WTC11 (cell line): ENCODE measurements around the gene USP10. TPM values are rescaled to one million over a fixed set of nuclear protein-coding genes. Genes with fewer than 3 reads are reported as not detected.

Experiments
- ATAC-seq: fragments of 200-7000 bp; cut with Tn5 transposase; 2 replicates; pipeline ENCODE4 v1.10.0; 2021; ENCODE audit warnings: mild to moderate bottlenecking, moderate library complexity
- CTCF ChIA-PET: fragments of 300-600 bp; sonication (Branson Sonifier 250); formaldehyde crosslinking; loops from one replicate; lab custom pipeline; 2021; ENCODE audit warnings: antibody characterized with exemption; lab: Charles Lee
- POLR2A ChIA-PET: fragments of 350-600 bp; sonication (Branson Sonifier 250); formaldehyde crosslinking; loops from one replicate; lab custom pipeline; 2021; ENCODE audit warnings: antibody characterized with exemption; lab: Charles Lee
- DNase-seq: peaks from one replicate; pipeline ENCODE4 v3.0.0; 2021; ENCODE audit warnings: low spot score
- H3K27ac Mint-ChIP-seq: 2 replicates; pipeline ENCODE4 v1.8.0; 2021; ENCODE audit warnings: mixed read lengths
- H3K27me3 Mint-ChIP-seq: 2 replicates; pipeline ENCODE4 v1.8.0; 2021; ENCODE audit warnings: low read depth, mild to moderate bottlenecking, moderate library complexity, mixed read lengths
- H3K36me3 Mint-ChIP-seq: 2 replicates; pipeline ENCODE4 v1.8.0; 2021; ENCODE audit warnings: mixed read lengths
- H3K4me1 Mint-ChIP-seq: 2 replicates; pipeline ENCODE4 v1.8.0; 2022; ENCODE audit warnings: mixed read lengths
- H3K4me3 Mint-ChIP-seq: 2 replicates; pipeline ENCODE4 v1.8.0; 2021; ENCODE audit warnings: mild to moderate bottlenecking, moderate library complexity, mixed read lengths
- H3K9me3 Mint-ChIP-seq: 2 replicates; pipeline ENCODE4 v1.8.0; 2021; ENCODE audit warnings: mixed read lengths
- EMX1 ChIP-seq: fragments of 250-450 bp; sonication (Bioruptor Pico); IDR thresholded peaks from 2 replicates; pipeline ENCODE4 v1.8.0; 2021; ENCODE audit warnings: mild to moderate bottlenecking
- FOXJ3 ChIP-seq: sonication (generic); formaldehyde crosslinking; IDR thresholded peaks from 2 replicates; pipeline ENCODE4 v1.9.0; 2021; ENCODE audit warnings: missing genetic modification reagents, mild to moderate bottlenecking, borderline replicate concordance
- JAZF1 ChIP-seq: fragments of 250-450 bp; sonication (Bioruptor Pico); IDR thresholded peaks from 2 replicates; pipeline ENCODE4 v1.9.0; 2021; ENCODE audit warnings: moderate library complexity, mild to moderate bottlenecking, inconsistent platforms
- NFATC4 ChIP-seq: fragments of 250-450 bp; sonication (Bioruptor Pico); IDR thresholded peaks from 2 replicates; pipeline ENCODE4 v1.9.0; 2021; ENCODE audit warnings: mild to moderate bottlenecking
- NR1H2 ChIP-seq: sonication (generic); formaldehyde crosslinking; IDR thresholded peaks from 2 replicates; pipeline ENCODE4 v1.9.0; 2021; ENCODE audit warnings: mild to moderate bottlenecking, moderate library complexity, missing genetic modification reagents
- RELA ChIP-seq: sonication (generic); formaldehyde crosslinking; IDR thresholded peaks from 2 replicates; pipeline ENCODE4 v1.8.1; 2022; ENCODE audit warnings: missing genetic modification reagents, mild to moderate bottlenecking, borderline replicate concordance
- SP1 ChIP-seq: sonication (generic); formaldehyde crosslinking; conservative IDR thresholded peaks from 2 replicates; pipeline ENCODE4 v1.8.1; 2022; ENCODE audit warnings: missing genetic modification reagents
- TCF7 ChIP-seq: sonication (generic); formaldehyde crosslinking; IDR thresholded peaks from 2 replicates; pipeline ENCODE4 v1.8.0; 2022; ENCODE audit warnings: mild to moderate bottlenecking, low read depth, missing genetic modification reagents, moderate library complexity
- TEAD4 ChIP-seq: sonication (generic); formaldehyde crosslinking; IDR thresholded peaks from 2 replicates; pipeline ENCODE4 v1.8.0; 2022; ENCODE audit warnings: mild to moderate bottlenecking, missing genetic modification reagents
- TP53 ChIP-seq: sonication (generic); formaldehyde crosslinking; IDR thresholded peaks from 2 replicates; pipeline ENCODE4 v1.8.1; 2023; ENCODE audit warnings: mild to moderate bottlenecking, missing genetic modification reagents
- total RNA-seq: library from RNA; stranded (reverse); gene quantifications from 3 replicates; pipeline ENCODE4 v1.2.3, GENCODE V29; 2021
- TF ChIP-seq, protein P1 (sequence below): fragments of 250-450 bp; sonication (Bioruptor Pico); IDR thresholded peaks from 2 replicates; pipeline ENCODE4 v2.1.2; 2022; ENCODE audit warnings: mild to moderate bottlenecking, moderate library complexity
- TF ChIP-seq, protein P2 (sequence below): sonication (generic); formaldehyde crosslinking; IDR thresholded peaks from 2 replicates; pipeline ENCODE4 v1.8.1; 2022; ENCODE audit warnings: low read depth, missing genetic modification reagents, borderline replicate concordance
- TF ChIP-seq, protein P3 (sequence below): fragments of 250-450 bp; sonication (Bioruptor Pico); conservative IDR thresholded peaks from 2 replicates; pipeline ENCODE4 v1.9.0; 2021; ENCODE audit warnings: mild to moderate bottlenecking
- TF ChIP-seq, protein P4 (sequence below): fragments of 250-450 bp; sonication (Bioruptor Pico); IDR thresholded peaks from 2 replicates; pipeline ENCODE4 v1.9.0; 2021; ENCODE audit warnings: mild to moderate bottlenecking
- TF ChIP-seq, protein P5 (sequence below): fragments of 200-600 bp; IDR thresholded peaks from 2 replicates; pipeline ENCODE4 v1.8.0; 2022; ENCODE audit warnings: antibody characterized with exemption

The USP10 gene
- total RNA-seq, 1 experiment from 2014 or later: 138 TPM

DNA sequence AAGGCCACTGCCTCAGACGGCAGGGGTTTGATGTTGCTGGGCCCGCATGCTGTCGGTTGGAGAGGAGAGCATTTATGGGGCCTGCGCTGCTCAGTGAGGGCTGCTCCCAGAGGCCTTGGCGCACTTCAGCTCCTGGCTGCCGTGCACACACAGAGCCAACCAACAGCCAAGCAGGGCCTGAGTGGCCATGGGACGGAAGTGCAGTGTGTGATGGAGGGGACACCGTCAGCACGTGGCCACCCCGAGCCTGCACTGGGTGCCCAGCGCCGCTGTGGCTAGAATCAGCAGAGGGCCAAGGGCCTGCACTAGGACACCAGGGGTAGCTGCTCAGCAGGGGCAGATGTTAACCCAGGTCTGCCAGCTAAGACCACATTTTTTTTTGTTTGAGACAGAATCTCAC is 29.7 kb upstream of the USP10 start:
- no peak for ATAC-seq
- Mint-ChIP-seq H3K9me3 (no peaks in the 10 kb centered on the region), H3K4me1 (peaks cover 43% of the 10 kb centered on the region), H3K27ac (no peak overlapping the region; the same call in 1 of the 2 replicates), H3K36me3 (0 out of 2 replicates have a peak, but pooled peaks cover under 1% of the 10 kb centered on the region), H3K27me3 (no peaks in the 10 kb centered on the region), H3K4me3 (no peak overlapping the region)
- POLR2A ChIA-PET: no interaction called here
- CTCF ChIA-PET: interaction anchor here (0.7 to 3.5 kb wide), 3 partner anchors 43 to 56 kb away, joined by 3 to 31 read pairs (median 4); no protein-coding TSS in a partner anchor
- TF ChIP-seq EMX1 (no peak), NFATC4 (CRISPR knock-in tag) (no peak), JAZF1 (CRISPR knock-in tag) (no peak), TP53 (CRISPR knock-in tag) (no peak), NR1H2 (CRISPR knock-in tag) (no peak), TEAD4 (no peak), SP1 (CRISPR knock-in tag) (no peak), FOXJ3 (CRISPR knock-in tag) (no peak), RELA (CRISPR knock-in tag) (no peak)
- TF ChIP-seq, protein P1, sequence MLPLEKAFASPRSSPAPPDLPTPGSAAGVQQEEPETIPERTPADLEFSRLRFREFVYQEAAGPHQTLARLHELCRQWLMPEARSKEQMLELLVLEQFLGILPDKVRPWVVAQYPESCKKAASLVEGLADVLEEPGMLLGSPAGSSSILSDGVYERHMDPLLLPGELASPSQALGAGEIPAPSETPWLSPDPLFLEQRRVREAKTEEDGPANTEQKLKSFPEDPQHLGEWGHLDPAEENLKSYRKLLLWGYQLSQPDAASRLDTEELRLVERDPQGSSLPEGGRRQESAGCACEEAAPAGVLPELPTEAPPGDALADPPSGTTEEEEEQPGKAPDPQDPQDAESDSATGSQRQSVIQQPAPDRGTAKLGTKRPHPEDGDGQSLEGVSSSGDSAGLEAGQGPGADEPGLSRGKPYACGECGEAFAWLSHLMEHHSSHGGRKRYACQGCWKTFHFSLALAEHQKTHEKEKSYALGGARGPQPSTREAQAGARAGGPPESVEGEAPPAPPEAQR: no peak
- TF ChIP-seq, protein P2, sequence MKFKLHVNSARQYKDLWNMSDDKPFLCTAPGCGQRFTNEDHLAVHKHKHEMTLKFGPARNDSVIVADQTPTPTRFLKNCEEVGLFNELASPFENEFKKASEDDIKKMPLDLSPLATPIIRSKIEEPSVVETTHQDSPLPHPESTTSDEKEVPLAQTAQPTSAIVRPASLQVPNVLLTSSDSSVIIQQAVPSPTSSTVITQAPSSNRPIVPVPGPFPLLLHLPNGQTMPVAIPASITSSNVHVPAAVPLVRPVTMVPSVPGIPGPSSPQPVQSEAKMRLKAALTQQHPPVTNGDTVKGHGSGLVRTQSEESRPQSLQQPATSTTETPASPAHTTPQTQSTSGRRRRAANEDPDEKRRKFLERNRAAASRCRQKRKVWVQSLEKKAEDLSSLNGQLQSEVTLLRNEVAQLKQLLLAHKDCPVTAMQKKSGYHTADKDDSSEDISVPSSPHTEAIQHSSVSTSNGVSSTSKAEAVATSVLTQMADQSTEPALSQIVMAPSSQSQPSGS (CRISPR knock-in tag): no peak
- TF ChIP-seq, protein P3, sequence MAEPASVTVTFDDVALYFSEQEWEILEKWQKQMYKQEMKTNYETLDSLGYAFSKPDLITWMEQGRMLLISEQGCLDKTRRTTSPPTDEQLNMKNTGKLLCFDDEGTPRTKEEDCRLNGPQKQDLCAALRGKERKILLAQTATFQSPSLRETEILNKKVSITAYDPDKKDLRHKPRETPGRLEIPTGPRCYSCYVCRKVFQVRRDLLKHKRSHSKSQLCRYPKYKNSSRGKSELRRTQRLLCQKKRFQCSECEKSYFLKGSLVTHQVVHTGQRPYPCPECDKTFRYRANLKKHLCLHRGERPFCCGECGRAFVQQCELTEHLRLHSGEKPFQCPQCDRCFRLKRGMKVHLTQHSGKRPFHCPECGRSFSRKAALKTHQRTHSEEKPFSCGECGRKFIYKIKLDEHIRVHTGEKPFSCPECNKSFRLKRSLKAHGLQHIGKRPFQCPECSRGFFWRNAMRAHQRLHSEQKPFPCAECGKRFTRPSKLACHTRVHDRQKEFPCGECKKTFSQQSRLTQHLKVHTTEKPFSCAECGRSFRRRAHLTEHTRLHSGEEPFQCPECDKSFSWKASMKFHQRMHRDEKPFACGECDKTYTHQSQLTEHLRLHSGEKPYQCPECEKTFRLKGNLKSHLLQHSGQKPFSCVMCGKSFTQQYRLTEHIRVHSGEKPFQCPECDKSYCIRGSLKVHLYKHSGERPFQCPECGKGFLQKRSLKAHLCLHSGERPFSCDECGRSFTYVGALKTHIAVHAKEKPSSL: no peak
- TF ChIP-seq, protein P4, sequence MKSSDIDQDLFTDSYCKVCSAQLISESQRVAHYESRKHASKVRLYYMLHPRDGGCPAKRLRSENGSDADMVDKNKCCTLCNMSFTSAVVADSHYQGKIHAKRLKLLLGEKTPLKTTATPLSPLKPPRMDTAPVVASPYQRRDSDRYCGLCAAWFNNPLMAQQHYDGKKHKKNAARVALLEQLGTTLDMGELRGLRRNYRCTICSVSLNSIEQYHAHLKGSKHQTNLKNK (CRISPR knock-in tag): no peak
- no peak for DNase-seq

DNA sequence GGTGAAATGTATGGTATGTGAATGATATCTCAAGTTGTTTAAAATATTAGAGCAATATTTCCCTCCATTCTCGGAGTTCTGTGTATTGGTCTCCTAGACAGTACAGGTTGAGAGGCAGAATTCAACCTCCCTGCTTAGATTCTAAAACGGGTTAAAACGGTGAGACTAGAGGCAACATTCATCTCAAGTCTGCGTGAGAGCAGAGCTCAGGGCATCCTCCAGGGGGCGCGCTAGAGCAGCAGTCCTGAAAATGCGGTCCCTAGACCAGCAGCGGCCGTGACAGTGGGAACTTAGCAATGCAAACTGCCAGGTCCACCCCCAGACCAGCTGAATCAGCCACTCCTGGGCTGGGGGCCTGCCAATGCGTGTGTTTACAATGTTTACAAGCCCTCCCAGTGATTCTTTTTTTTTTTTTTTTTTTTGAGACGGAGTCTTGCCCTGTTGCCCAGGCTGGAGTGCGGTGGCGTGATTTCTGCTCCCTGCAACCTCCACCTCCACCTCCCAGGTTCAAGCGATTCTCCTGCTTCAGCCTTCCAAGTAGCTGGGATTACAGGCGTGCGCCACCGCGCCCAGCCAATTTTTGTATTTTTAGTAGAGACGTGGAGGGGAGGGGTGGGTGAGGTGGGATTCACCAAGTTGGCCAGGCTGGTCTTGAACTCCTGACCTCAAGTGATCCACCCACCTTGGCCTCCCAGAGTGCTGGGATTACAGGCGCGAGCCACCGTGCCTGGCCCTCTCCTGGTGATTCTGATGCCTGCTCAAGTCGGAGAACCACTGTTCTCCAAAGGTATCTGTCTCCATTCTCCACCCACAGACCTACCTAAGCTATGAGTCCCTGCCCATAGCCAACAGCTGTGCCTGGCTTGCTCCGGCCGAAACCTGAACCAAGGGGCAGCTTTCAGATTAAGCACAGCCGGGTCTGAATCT is 27.3 kb upstream of the USP10 start:
- no peak overlapping the region for H3K4me3 Mint-ChIP-seq
- peak overlapping the region; percentile 63 for H3K27ac Mint-ChIP-seq
- ATAC-seq (peak; percentile 84), DNase-seq (peak; percentile 92)
- ChIA-PET CTCF (interaction anchor here (0.6 to 3.9 kb wide), 47 partner anchors 8 to 486 kb away, joined by 3 to 61 read pairs (median 6); partner anchors contain the start of genes CRISPLD2, KLHL36 and TAF1C), POLR2A (interaction anchor here (0.8 to 1.5 kb wide), 2 partner anchors 28 to 66 kb away, joined by 4 to 5 read pairs; no protein-coding TSS in a partner anchor)
- H3K9me3 Mint-ChIP-seq: no peaks in the 10 kb centered on the region
- no peaks in the 10 kb centered on the region for H3K36me3 Mint-ChIP-seq
- no peak for TF ChIP-seq TCF7 (CRISPR knock-in tag)
- TF ChIP-seq, protein P5, sequence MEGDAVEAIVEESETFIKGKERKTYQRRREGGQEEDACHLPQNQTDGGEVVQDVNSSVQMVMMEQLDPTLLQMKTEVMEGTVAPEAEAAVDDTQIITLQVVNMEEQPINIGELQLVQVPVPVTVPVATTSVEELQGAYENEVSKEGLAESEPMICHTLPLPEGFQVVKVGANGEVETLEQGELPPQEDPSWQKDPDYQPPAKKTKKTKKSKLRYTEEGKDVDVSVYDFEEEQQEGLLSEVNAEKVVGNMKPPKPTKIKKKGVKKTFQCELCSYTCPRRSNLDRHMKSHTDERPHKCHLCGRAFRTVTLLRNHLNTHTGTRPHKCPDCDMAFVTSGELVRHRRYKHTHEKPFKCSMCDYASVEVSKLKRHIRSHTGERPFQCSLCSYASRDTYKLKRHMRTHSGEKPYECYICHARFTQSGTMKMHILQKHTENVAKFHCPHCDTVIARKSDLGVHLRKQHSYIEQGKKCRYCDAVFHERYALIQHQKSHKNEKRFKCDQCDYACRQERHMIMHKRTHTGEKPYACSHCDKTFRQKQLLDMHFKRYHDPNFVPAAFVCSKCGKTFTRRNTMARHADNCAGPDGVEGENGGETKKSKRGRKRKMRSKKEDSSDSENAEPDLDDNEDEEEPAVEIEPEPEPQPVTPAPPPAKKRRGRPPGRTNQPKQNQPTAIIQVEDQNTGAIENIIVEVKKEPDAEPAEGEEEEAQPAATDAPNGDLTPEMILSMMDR: peak; percentile 91
- H3K27me3 Mint-ChIP-seq: no peaks in the 10 kb centered on the region
- peaks cover 35% of the 10 kb centered on the region for H3K4me1 Mint-ChIP-seq
